Stimulated activated CD4-positive, alpha-beta T cell treated with anti-CD3 and anti-CD28 coated beads, Interleukin-1b, Interleukin-23, amount 100 ng/mL, for 1 hour (primary cell): ENCODE results near the gene COL23A1.

Experiments used
- DNase-seq, 2 donors: peaks; one replicate each; pipeline ENCODE4 v3.0.0-alpha.2; 2020; ENCODE audit warnings: low read depth in 2 of 2

The COL23A1 gene

DNA sequence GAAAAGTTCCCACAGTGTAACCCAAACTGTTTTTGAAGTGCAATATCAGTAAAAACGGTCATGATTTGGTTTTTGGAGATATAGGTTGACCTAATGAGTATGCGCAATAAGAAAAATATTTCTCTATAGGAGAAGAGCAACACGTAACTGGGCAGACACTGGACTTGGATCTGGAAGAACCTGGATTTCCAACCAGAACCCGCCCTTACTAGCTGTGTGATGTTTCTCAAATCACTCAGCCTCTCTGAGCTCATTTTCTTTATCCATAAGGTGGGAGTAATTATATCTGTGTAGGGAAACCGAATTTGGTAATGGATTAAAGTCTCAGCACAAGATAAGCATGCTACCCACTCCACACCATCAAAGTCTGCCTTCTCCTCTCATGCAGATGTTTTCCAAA, 169.1 kb downstream of the COL23A1 start:
- DNase-seq, result no peak

DNA sequence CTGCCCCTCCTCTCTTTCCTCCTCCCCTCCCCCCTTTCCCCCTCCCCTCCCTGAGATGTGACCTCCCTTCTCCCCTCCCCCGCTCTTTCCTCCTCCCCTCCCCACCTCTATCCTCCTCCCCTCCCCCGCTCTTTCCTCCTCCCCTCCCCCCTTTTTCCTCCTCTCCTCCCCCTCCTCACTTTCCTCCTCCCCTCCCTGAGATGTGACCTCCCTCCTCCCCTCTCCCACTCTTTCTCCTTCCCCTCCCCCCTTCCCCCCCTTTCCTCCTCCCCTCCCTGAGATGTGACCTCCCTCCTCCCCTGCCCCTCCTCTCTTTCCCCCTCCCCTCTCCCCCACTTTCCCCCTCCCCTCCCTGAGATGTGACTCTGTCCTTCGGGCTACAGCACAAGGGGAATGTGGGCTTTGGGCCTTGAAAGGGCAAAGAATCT, 169.8 kb downstream of the COL23A1 start:
- no peak for DNase-seq

DNA sequence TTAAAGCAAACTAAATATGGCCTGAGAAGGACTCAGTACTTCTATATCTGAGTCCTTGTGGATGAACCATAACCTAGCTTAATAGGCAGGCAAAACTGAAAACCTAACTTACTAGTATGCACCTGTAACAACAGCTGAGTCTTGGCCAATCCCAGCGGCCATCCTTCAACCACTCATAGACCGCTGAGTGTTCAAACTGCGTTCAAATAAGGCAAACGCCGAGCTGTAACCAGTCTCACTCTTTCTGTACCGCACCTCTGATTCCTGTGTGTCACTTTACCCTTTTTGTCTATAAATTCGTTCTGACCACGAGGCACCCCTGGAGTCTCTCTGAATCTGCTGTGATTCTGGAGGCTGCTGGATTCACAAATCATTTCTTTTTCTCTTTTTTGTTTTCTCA, 170.5 kb downstream of the COL23A1 start:
- no peak for DNase-seq

DNA sequence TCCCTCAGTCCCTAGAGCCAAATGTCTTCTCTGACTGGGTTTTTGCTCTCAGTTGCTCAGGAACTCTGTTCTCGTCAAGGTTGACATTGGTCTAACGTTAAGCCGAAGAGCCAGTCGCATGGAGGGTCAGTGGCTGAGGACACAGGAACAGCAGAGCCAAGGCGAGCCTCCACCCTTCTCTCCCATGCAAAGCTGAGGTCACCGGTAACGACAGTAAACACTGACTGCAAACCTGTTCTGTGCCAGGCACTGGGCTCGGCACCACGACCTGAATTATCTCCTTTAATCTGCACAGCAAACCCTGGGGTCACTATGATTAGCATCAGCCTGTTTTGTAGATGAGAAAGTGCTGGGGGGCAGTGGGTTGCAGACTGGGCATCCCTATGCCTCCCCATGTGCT, 171.0 kb downstream of the COL23A1 start:
- DNase-seq, result no peak

DNA sequence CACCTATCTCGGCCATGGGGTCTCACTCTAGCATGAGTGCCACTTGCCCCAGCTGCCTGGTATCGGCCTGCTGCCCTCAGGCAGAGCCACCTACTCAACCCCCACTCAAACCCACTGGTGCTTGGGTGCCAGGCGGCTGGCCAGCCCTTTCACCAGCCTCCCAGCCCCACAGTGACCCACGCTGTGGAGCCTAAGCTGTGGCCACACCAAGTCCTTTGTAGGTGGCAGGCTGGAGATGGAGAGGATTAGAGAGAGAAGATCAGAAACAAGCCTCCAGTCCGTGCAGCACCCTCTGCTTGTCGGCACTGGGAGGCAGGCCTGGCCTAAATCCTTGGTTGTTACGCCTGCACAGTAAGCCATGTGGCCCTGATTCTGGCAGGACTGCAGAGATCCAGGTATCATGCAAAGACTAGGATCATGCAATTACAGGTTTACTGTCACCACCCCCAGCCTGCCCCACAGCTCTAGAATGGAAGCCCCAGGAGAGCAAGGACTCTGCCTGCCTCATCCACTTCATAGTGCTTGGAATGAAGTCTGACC, 171.7 kb downstream of the COL23A1 start:
- no peak for DNase-seq

DNA sequence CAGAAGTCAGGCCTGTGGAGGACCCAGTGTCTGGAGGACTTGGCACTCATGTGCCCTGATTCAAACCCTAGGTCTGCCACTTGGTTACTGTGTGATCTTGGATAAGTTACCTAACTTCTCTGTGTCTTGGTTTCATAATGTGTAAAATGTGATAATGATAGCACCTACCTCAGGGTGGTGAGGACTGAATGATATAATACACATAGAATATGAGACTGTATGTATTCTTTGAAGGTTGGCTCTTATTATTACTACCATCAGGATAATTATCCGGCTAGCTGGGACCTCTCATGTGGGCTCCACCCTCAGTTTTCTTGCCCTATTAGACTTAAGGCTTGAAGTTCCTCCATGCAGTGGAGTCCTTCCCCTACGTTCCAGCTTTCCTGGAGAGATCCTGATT, 172.2 kb downstream of the COL23A1 start:
- DNase-seq, result no peak

DNA sequence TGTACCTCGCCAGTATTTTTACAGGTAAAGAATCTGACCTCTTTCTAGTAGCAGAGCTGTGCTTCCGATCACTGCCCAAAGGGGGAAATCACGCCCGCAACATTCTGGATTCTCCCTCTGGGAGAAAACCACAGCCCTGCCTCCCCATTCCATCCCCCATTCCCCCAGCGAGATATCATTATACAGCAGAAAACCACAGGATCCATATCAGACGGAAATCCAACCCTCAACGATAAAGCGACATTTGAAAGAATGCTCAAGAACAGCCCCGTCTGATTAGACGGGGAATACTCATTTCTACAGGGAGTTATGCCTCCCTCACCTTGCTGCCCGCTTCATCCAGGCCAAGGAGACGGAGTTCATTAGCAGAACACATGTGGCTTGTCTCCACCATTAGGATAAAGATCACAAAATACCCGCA, 172.8 kb downstream of the COL23A1 start:
- DNase-seq, result no peak

DNA sequence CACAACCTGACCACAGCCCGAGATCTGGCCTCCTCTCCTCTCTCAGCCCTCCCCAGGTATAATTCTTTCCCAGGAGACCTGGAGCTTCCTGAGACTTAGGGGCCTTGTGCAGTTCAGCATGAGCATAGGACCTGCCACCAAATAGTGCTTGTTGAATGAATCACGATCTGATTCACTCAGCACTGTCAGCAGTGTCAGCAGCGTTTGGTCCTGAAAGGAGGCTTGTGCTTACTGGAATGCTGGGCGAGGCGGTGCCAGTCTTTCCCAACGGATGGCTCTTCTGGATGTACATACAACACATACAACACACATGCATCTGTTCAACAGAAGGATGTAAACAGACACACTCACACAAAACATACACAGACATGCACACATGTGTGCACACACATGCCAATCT, 173.3 kb downstream of the COL23A1 start:
- DNase-seq, result no peak

DNA sequence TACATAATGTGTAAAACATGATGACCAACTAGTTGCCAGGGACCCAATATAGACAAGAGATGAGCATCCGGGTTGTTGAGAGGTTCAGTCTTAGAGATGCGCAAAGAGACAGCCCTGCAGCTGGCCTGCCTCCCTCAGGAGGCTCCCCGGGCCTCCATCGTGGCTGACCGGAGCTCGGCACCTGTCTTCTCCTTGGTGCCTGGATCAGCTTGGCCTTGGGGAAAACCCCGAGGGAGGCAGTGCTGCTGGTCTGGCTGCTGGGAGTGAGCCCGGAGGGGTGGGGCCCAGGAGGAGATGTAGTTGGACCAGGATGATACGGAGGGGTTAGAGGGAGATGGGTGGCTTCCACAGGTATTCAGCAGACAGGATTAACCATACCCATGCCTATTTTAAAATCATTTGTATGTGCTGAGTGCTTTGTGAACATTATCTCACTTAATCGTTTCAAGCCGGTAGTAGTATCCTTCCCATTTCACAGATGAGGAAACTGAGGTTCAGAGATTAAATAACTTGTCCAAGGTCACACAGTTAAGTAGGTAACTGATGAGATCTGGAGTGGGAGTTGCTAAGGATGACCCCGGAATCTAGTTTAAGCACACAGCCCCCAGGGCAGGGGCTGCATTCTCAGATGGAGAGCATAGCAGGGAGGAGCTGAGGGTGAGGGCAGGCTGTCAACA, 173.8 kb downstream of the COL23A1 start:
- no peak for DNase-seq

DNA sequence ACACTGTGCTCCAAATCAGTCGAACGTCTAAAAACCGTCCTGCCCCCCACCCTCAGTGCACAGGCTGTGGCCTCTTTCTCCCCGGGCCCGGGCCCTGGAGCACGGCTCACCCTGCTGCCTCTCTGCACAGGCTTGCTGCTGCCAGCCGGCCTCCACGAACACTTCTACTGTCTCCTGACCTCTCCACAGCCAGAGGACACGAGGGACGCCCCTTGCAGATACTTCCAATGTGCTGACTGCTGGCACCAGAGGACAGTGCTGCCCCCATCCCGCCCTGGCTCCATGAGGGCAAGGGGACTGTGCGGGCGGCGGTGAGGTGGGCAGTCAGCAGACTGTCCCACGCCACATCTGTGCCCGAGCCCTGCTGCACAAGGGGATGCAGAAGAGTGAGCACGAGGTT, 174.8 kb downstream of the COL23A1 start:
- no peak for DNase-seq

DNA sequence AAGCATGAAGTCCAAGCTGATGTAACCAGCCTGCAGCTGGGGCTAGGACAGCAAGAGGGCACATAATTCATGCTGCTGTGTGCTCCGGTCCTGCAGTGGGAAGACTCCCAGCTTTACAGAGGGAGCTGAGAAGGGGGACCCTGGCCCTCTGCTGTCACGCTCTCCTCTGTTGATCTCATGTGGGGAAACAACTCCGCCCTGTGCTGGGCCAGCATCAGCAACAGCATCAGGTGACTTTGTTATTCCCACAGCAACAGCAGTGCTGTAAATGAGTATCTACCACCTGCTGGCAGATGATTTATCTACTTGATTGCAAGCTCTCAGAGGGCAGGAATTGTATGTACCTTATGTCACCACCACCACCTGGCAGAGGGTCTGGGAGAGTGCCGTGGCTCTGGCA, 176.2 kb downstream of the COL23A1 start:
- DNase-seq, result no peak

DNA sequence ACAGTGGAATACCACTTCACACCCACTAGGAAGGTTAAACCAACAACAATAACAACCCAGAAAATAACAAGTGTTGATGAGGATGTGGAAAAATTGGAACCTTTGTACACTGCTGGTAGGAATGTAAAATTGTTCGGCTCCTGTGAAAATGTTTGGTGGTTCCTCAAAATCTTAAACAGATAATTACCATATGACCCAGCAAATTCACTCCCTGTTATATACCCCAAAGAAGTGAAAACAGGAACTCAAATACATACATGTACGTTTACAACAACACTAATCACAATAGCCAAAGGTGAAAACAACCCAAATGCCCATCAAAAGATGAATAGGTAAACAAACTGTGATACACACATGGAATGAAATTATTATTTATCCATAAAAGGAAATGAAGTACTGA, 179.1 kb downstream of the COL23A1 start:
- no peak for DNase-seq

DNA sequence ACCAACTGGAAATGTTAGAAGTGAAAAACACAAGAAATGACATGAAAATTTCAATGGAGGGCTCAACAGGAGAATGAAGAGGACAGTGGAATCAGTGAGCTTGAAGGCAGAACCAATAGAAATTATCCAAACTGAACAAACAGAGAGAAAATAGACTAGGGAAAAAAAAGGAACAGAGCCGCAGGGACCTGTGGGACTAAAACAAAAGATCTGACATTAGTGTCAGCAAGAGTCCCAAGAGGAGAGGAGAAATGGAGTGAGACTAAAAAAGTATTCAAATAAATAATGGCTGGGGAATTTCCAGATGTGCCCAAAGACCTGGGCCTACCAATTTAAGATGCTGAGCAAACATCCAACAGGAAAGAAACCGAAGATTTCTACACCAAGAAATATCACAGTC, 182.5 kb downstream of the COL23A1 start:
- no peak for DNase-seq

DNA sequence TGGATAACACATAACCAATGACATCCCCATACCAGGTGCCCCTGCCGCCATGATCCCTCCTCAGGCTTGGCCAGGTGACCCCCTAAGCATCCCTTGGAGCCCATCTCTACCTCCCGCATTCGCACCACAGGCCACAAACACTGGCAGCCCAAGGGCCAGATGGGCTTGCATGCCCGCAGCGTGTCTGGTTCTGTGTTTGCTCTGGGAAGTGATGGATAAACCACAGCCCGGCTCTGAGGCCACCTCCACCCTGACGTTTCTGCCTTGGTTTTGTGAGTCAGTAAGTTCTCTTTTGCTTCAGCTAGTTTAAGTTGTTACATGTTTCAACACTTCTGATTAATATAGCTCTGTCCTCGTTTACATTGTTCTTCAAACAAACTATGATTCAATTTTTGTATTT, 185.2 kb downstream of the COL23A1 start:
- no peak for DNase-seq

DNA sequence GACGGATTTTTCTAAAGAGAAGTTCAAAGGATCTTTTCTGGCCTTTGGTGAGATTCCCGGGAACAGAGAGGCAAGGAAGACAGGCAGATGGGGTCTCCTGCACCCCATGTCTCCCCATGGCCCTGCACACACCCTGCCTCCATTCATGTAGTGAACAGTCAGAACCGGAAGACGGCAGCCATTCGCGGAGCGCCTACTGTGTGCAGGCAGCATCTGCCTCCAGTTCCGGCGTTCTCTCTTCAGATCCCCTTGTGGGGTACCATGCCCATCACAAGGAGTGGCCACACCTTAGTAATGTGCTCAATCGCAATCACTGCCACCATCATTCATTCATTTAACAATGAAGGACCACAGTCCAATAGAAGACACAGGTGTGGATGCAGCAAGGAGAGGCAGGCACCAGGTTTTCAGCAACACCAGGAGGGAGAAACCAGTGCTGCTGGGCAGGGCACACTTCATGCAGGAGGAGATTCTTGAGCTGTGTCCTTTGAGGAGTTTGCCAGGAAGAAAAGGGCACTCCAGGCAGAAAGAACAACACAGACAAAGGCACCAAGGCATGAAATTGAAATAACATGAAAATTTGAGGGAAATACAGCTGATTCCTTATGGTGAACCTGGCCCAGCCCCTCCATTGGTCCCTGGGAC, 186.1 kb downstream of the COL23A1 start:
- no peak for DNase-seq

DNA sequence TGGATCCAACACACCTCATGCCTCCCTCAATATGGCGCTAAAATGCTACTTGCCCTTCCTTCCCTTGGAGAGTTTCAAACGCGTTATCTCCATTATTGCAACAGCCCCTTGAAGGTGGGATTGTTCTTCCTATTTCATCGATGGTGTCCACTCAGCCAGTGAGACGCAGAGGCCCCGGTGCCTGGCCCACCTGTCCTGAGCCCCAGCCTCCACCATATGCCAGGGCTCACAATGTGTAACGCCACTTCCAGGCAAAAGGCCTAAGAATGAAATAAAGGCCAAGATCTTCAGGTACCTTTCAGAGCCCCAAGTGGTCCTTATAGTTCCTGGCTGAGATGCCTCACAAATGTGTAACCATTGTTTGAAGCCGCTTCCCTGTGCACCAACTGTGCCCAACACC, 186.8 kb downstream of the COL23A1 start:
- no peak for DNase-seq

DNA sequence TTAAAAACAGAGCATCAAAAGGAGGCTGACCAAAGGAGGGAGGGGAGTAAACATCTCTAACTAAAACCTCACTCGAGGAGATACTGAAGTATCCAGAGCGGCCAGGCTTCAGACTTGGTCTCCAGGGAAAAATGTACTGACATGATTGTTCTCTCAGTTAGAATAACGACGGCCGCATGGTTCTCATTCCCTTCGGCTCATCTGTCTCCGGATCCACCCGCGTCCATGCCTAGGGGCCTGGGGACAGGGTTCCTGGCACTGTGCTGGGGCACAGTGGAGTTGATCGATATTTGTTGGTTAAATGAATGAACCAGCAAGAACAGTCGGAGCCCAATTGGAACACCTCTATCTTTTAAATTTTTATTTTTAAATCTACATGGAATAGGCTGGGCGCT, 190.5 kb downstream of the COL23A1 start:
- no peak for DNase-seq

DNA sequence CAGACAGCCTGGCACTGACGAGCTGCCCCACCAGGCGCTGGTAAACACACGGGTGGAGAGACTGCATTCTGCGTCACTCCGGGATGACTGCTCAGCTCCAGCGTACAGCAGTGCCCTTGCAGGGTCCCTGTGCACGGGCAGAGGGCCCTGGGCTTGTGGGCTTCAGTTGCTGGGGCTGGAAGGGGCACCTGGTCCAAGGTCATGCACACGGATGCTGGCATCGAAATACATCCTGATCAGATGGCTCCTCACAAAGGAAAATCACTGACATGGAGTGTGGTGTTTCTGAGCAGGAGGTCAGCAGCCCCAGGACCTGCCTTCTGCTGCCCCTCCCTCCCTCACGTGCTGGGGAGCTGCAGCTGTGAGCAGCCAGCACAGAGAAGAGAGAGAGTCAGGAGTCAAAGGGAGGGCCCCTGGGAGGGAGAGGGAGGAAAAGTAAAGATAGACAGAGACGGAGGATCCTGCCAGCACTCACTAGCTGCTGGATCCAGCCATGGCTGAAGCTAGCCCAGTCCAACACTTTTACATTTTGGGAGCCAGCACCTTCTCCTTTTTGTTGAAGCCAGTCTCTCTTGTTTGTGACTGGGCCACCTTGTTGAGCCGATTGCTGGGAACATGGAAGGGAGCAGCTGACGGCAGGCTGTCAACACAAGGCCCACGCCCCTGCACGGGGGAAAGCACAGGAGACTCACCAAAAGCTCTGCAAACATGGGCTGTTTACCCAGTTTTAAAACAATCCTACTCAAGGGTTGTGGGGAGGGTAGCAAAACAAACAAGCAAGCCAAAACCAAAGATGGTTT, 191.1 kb downstream of the COL23A1 start:
- DNase-seq, result no peak

DNA sequence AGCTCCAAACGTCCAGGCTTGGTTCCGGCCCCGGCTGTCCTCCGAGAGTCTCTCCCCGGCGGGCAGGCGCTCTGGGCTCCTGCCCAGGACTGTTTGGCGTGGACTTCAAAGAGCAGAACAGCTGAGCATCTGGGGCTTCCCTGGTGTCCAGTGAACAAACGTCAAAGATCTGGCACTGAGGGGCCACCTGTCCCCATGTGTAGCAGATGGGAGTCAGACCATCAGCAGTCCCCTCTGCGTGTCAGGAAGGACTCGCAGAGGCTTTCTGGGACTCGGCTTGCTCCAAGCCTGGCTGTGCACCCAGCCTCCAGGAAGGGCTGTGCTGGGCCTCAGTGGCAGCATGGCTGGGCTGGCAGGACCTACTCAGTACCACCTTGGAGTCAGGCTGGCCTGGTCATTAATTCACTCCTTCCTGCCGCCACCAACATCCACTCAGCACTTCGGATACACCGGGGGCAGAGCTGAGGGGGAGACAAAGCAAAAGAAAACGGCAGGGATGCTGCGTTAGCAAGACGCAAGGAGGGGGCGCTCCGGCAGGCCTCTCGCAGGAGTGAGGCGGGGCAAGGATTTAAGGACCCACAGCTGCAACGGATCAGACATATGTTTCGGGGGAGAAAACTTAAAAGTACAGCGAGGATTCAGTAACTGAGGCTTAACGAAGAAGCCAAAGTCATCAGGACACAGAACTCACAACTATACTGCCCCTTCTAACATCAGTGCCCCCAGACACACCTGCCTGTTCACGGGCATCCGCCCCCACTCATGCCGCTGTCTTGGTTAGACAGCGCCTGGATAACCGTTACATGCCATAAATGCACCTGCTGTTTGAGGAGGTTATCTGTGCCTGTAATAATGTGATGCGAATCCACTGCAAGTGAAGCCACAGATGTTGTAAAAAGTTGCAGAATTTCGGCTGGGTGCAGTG, 193.1 kb downstream of the COL23A1 start:
- no peak for DNase-seq

DNA sequence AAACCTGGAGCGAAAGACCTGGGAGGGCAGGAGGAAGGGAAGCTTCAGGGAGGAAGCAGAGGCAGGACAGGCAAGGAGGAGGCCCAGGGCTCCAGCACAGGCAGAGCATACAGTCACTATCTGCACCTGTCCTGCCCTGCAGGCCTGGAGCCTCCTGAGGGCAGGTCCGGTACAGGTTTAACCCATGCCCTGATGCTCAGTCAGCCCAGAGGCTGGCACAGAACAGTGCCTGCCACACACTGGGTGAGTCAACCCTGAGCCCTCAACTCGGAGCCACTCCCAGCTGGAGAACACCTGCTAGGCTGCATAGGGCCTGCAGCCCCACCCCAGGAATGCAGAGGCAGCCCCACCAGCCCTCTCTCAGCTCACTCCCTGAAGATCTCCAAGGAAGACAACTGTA, 196.1 kb downstream of the COL23A1 start:
- no peak for DNase-seq

DNA sequence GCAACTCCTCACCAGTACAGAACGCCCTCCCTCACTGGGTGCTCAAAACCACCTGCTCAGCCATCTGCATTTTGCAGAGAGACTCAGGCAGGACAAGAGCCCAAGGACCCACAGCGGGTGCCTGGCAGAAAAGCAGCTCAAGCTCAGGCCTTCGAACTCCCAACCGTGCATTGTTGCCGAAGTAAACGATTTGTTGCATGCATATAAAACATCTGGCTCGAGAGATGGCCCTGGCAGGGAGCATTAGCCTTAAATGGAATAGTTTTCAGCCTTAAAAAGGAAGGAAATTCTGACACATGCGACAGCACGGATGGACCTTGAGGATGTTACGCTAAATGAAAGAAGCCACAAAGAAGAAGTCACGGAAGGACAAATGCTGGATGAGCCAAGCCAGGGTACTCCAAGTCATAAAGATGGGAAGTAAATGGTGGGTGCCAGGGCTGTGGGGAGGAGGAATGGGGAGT, 197.2 kb downstream of the COL23A1 start:
- DNase-seq, result no peak

DNA sequence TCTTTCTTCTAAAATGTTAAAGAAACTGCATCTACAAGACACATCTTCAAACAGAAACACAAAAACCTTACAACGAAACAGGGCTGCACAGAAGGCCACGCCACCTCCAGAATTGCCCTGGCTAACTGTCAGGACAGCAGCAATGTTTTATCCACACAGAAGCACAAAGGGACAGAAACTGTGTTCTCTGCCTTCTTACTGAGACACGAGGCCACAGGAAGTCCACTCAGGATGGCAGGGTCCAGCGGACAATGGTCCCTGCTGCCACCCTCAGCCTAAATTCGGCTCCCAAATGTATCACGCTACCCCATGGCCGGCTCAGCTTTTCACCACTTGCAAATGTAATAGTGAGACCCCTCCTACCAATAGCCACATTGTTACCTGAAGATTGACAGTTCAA, 197.8 kb downstream of the COL23A1 start:
- DNase-seq, result no peak
